ENCODE data around the gene ATP8A1.

- no peak for TF ChIP-seq POLR2A (IDR thresholded peaks at IDR 0.05)
- TF ChIP-seq, protein P1, sequence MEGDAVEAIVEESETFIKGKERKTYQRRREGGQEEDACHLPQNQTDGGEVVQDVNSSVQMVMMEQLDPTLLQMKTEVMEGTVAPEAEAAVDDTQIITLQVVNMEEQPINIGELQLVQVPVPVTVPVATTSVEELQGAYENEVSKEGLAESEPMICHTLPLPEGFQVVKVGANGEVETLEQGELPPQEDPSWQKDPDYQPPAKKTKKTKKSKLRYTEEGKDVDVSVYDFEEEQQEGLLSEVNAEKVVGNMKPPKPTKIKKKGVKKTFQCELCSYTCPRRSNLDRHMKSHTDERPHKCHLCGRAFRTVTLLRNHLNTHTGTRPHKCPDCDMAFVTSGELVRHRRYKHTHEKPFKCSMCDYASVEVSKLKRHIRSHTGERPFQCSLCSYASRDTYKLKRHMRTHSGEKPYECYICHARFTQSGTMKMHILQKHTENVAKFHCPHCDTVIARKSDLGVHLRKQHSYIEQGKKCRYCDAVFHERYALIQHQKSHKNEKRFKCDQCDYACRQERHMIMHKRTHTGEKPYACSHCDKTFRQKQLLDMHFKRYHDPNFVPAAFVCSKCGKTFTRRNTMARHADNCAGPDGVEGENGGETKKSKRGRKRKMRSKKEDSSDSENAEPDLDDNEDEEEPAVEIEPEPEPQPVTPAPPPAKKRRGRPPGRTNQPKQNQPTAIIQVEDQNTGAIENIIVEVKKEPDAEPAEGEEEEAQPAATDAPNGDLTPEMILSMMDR (IDR thresholded peaks at IDR 0.05) = no peak
These were observed 102.8 kb downstream of the ATP8A1 start for GRCh38 chr4:42554072-42554471.

Measured in adrenal gland (tissue), 5 donors.